NCI-H2081 treated with DMSO at 0.1 percent for 48 hours (cell line): ENCODE measurements around the gene DHTKD1.
"Not testable (repeated sequence)": the region's sequence is repeated elsewhere in the genome, so short reads cannot be mapped to it uniquely, and the experiment has no call there.

ENCODE experiments used
- DNase-seq: peaks from one replicate; lab custom pipeline; 2025; lab: John Stamatoyannopoulos, UW

The DHTKD1 gene

DNA sequence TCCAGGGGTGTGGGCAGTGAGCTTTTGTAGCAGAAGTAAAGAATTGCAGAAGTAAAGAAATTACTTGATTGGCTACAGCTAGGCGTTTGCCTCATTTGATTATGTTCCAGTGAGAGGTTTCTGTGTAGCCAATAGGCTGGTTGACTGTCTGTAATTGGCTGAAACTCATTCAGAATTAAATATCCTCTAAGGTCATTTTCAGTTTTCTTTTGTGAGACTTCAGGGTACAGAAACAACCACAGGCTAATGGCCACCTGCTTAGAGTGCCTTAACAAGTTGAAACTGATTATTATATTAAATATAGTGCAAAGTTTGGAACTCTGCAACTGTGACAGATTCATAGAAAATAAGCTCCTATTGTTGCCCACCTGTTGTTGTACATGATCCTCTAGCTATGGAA lies 71.3 kb downstream of the DHTKD1 start:
- no peak for DNase-seq

DNA sequence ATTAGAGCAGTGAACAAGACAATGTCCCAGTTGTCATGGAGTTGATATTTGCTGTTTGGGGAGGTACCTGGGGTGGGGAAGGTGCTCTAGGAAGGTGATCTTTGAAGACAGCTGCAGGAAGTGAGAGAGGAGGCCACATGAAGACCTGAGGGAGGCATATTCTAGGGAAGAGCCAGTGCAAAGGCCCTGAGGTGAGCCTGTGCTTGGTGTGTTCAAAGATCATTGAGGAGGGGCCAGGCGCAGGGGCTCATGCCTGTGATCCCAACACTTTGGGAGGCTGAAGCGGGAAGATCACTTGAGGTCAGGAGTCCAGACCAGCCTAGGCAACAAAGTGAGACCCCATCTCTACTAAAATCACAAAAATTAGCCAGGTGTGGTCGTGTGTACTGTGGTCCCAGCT lies 75.8 kb downstream of the DHTKD1 start:
- DNase-seq, result no peak

DNA sequence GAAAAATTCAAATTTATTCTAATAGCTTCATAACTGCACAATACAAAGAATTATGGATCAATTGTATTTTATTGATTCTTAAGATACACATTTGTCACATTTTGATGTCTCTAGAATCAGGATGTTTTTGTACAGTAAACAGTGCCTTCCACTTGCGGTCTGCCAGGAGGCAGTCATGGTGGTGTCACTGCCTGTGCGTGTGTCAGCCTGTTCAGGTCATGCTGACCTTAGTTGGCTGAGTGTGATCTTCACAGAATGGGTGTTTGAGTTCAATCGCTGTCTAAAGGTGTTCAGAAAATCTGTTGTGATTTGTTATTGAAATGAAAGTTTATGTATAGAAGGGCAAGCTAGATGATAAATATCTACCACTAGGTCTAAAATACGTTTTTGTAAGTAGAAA lies 81.4 kb downstream of the DHTKD1 start:
- no peak for DNase-seq

DNA sequence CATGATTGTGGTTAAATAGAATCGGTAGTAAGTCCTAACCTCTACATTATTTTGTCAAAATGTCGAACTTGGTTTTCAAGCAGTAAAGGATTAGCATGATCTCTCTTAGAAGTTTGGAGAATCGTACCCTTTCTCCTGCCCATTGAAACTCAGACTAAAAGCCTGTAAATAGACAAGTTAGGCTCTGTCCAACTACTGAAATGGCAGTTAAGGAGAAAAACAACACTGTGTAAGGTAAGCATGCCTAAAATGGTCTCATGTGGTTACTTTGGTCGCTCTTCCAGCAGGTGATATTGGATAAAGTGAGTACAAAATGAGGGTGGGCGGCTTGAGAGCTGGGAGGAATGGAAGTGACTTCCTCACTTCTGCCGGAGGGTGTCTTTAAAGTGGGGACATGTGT lies 85.8 kb downstream of the DHTKD1 start:
- DNase-seq, result no peak

DNA sequence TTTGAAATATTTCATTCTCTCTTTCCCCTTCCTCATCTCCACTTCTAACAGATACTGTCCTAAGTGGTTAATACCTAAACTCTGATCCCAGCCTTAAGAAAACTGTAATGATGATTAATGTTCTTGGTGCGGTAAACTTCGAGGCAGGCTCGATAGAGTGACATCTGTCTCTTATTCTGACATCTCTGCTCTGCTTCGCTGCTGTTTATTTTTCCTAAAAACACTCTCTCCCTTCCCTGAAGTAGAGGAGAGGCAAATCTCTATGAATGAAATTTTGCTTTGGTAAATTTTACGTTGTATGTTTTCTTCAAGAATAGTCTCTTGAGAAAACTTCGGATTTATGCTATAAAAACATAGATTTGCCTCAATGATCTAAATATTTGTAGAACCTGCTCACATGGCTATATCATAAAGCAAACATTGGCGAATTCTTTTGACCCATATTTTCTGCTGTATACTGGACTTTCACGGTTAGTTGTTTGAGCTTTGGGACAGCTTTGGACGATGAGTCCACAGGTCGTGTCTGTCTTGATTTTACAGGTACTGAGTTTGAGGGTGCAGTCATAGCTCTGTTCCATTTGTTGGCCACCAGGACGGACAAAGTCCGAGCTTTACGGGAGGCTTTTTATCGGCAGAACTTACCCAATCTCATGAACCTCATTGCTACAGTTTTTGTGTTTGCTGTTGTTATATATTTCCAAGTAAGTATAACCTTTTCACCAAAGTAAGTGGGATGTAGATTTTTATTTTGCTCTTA lies 87.8 kb downstream of the DHTKD1 start:
- no peak for DNase-seq

DNA sequence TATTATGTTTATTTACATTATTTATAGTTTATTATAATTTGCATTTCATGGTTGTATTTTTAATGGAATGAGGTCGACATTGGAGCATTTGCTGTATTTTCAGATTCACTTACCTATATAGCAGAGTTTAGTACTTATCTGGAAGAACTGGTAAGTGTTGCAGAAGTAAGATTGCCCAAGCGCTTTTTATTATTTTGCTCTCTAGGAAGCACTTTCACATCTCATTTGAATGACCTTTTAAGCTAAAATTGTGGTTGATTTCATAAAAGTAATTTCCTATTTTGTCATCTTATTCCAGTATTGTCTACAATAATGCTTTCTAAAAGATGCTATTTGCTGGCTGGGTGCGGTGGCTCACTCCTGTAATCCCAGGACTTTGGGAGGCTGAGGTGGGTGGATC lies 89.4 kb downstream of the DHTKD1 start:
- no peak for DNase-seq

DNA sequence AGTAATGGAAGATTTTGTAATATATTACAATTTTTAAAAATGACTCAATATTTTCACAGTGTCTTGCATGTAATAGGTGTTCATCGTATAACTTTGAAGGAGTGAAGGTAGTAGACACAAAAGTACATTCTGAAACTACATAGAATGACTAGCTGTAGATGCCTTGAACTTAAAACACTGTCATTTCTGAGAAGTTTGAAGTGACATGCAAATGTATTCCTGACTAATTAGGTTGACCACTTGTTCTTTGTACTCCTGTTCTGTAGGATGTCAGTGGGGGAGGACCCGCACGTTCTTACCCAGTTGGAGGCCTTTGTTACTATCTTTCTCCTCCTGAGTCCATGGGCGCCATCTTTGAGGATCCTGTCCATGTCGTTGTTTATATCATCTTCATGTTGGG lies 91.9 kb downstream of the DHTKD1 start:
- DNase-seq, result no peak

DNA sequence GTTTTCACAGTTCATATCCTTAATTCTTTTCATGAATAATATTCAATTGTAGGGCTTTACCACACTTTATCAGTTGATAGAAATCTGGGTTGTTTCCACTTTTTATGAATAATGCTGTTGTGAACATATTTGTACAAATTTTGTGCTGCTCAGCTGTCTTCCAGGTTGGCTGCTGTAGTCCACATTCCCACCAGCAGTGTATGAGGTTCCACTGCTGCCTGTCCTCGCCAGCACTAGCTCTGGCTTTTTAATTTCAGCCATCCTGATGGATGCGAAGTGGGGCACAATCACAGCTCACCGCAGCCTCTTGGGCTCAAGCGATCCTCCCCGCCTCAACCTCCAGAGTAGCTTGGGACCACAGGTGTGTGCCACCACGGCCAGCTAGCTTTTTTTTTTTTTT lies 94.2 kb downstream of the DHTKD1 start:
- DNase-seq, result no peak

DNA sequence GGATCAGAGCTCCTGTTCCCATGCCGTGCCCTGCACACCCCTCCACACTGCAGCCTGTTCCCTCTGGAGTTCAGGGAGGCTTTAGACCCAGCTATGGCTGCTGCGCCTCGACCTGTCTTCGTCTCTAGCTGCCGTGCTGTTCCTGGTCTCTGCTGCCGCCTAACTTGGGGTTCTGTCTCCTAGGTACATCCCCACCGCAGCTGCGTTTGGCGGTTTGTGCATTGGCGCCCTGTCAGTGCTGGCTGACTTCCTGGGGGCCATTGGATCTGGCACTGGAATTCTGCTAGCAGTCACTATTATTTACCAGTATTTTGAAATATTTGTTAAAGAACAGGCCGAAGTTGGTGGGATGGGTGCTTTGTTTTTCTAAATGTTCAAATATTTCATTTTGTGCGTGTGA lies 95.3 kb downstream of the DHTKD1 start:
- no peak for DNase-seq

DNA sequence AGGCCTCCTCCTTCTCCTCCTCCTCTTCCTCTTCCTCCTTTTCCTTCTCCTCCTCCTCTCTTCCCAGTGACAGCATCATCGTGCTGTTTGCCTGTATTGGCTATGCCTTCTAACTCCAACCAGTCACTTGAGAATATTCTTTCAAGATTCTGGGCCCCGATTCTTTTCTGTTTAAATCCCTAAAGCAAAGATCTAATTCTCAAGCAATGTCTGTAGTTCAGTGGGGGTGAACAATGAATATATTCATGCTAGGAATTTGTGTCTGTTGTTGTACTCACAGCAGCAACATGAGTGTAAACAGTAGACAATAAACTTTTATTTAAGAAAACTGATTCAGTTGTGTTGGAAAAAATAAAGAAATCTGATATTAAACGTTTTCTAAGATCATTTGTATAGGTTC lies 96.3 kb downstream of the DHTKD1 start:
- no peak for DNase-seq

DNA sequence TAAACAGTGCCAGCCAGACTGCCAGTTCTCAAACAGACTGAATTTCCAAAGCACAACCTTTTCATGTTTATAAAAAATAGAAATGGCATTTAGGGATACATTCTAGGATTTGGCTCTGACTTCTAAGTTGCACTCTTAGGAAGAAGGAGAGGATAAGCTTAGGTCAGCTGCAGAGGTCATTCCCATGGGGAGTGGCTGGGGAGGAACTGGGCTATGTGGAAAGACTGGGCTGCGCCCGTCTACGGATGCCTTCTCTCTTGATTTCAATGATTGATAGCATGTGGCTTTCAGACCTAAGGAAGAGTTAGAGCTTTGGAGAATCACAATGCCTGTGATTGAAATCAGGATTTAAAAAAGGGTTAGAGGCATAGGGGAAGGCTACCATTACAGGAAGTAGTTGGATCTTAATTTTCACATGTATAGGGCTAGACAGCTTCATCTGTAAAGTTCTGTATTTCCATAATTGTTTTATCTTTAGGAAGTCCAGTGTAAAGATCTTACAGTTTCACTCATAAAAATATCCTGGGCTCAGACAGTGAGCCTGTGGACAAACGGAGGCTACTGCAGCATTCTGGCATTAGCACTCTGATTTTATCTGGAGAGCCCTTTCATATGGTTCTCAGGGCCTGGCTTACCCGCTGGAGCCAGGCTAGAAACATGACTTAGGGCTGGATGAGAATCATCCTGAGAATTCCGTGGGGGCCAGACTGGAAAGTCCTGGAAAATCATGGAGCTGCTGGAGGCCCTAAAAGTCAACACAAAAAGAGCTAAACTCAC lies 97.4 kb downstream of the DHTKD1 start:
- DNase-seq, result no peak

DNA sequence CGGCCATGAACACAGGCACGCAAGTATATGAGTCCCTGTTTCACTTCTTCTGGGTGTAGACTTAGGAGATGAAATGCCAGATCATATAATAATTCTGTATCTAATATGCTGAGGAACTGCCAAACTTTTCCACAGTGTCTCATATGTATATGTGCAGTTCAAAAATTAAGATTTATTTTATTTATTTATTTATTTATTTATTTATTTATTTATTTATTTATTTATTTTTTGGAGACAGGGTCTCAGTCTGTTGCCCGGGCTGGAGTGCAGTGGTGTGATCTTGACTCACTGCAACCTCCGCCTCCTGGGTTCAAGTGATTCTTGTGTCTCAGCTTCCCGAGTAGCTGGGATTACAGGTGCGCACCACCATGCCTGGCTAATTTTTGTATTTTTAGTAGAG lies 102.8 kb downstream of the DHTKD1 start:
- DNase-seq, result not testable (repeated sequence)
